Ishikawa (cell line): ENCODE measurements around the gene KRTAP5-10.

Experiments
- EP300 ChIP-seq: IDR thresholded peaks from 2 replicates; pipeline ENCODE4 v1.6.1; 2012; ENCODE audit warnings: borderline replicate concordance
- RAD21 ChIP-seq: IDR thresholded peaks from 2 replicates; pipeline ENCODE4 v1.6.1; 2012; ENCODE audit warnings: low read depth
- TF ChIP-seq, protein P1 (sequence below): IDR thresholded peaks from 2 replicates; pipeline ENCODE4 v1.6.1; 2012
- TF ChIP-seq, protein P2 (sequence below): IDR thresholded peaks from 2 replicates; pipeline ENCODE4 v1.6.1; 2012

DNA sequence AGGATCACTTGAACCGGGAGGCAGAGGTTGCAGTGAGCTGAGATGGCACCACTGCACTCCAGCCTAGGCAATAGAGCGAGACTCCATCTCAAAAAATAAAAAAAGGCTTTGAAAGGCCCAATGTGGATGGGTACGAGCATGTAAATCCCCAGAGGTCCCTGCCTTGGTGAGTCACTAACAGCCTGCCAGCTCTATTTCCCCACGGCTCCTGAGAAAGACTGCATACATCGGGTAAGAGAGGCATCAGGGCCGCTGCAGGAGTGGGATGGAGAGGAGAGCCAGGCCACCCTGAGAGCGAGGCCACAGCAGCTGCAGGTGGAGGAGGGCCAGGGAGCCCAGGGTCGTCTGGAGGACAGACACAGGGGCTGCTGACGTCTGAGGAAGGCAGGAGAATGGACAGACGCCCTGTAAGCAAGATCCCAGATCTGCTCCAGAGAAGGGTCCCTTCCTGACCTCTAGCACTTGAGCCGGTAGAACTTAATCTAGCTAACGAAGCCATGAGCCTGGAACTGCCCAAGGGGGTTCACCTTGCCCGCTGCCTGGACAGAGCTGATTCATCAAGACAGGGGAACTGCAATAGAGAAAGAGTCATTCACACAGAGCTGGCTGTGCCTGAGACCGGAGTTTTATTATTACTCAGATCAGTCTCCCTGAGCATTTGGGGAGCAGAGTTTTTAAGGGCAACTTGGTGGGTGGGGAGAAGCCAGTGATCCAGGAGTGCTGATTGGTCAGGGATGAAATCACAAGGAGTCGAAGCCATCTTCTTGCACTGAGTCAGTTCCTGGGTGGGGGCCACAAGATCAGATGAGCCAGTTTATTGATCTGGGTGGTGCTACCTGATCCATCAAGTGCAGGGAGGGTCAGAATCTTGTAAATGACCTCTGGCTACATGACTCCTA, 22.2 kb upstream of the KRTAP5-10 start:
- TF ChIP-seq EP300 (no peak), RAD21 (no peak)
- TF ChIP-seq, protein P1, sequence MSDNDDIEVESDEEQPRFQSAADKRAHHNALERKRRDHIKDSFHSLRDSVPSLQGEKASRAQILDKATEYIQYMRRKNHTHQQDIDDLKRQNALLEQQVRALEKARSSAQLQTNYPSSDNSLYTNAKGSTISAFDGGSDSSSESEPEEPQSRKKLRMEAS = no peak
- TF ChIP-seq, protein P2, sequence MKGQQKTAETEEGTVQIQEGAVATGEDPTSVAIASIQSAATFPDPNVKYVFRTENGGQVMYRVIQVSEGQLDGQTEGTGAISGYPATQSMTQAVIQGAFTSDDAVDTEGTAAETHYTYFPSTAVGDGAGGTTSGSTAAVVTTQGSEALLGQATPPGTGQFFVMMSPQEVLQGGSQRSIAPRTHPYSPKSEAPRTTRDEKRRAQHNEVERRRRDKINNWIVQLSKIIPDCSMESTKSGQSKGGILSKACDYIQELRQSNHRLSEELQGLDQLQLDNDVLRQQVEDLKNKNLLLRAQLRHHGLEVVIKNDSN = no peak
